Endothelial cell of hepatic sinusoid (primary cell): Measurements from ENCODE around the gene COX6B2.

Source experiments
- in situ Hi-C: cut with HindIII; loops from 2 replicates; pipeline ENCODE4 v1.10.0; 2017; ENCODE audit warnings: low sequenced_read_pairs

The COX6B2 gene

DNA sequence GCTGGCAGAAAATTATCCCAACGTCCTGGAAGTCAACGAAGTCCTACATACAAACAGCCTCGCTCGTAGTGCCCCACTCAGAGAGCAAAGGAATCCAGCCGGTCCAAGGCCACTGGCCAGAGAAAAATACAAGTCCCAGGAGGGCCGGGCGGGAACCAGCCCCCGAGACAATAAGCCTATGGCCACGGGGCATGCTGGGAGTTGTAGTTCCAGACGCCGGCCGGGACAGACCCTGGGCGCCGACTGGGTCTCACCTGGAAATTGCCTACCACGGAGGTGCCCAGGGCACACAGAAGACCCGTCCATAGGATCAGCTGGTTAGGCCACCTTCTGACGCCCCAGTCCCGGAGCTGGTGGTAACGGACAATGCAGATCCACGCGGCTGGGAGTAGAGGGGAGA is 34.7 kb downstream of the COX6B2 start:
- in situ Hi-C loops, result no loop called here

GRCh38 chr19:55316646-55317045 is 37.9 kb downstream of the COX6B2 start:
- in situ Hi-C loops, result no loop called here

GRCh38 chr19:55315956-55316525 is 38.5 kb downstream of the COX6B2 start:
- in situ Hi-C loops, result no loop called here

DNA sequence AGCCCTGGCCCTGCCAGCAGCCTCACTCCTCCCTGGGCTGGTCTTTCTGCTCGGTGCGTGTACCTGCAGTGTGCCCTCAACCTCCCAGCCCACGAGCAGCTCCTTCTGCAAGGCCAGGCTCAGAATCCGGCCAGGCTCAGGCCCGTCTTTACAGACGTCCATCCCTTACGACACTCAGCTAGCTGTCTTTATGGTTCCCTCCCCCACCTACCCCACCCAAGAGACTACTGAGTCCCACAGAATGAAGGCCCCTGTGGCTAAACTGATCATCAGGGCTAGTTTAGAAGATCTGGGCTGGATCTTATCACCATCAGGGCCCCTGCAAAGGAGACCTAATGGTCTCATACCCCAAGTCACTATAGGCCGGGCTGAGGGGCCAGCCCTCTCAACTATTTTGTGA is 40.1 kb downstream of the COX6B2 start:
- in situ Hi-C loops, result no loop called here

DNA sequence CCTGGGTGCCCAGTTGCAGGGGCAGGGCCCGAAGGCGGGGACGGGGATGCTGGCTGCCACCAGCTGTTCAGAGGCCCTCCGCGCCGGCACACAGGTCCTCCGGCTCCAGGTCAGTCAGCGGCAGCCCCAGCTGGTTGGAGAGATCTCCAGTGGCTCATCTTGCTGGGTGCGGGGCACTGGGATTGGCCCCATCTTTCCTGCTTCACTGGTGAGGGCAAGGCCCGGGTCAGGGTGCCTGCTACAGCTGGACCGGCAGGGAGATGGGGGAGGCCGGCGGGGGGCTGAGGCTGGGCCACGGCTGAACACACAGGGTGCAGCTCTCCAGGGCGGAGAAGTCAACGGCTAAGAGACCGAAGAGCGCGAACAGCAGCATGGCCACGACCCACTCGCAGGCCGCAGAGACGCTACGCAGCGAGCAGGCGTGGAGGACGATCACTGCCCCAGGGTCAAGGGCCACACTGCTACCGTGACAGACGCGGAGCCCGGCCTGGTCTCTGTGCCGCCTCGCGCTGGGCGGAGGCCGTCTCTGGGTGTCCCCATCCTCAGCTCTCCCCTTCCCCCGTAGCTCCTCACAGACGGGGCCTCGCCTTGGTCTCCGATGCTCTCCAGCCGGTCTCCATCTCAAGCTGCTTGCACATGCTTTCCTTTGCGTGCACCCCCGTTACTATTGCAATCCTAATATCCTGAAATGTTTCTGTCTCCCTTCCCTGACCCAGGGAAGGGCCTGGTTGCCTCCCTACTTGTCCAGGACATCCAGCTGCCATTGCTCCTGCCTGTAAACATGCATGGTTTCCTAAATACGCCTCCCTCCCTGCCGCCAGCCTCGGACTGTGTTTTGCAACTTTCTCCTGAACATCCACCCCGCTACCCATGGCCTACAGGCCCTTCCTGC is 41.7 kb downstream of the COX6B2 start:
- in situ Hi-C loops, result no loop called here

GRCh38 chr19:55311797-55312196 is 42.7 kb downstream of the COX6B2 start:
- in situ Hi-C loops, result no loop called here

DNA sequence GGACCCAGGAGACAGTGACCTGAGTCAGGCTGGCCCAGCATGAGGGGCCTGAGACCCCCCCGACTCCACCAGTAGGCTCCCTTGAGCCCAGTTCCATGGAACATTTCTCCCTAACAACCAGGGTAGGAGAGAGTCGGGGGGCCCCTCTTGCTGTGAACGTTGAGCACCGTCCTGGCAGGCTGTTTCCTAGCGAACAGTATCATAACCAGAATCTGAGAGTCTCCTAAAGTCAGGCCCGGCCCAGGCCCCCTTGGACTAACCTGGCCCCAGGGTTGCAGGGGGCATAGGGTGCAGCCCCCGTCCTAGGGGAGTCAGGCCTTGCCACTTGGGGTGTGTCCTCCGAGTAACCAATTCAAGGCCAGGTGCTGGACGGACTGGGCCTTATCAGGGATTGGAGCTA is 43.1 kb downstream of the COX6B2 start:
- in situ Hi-C loops, result no loop called here

DNA sequence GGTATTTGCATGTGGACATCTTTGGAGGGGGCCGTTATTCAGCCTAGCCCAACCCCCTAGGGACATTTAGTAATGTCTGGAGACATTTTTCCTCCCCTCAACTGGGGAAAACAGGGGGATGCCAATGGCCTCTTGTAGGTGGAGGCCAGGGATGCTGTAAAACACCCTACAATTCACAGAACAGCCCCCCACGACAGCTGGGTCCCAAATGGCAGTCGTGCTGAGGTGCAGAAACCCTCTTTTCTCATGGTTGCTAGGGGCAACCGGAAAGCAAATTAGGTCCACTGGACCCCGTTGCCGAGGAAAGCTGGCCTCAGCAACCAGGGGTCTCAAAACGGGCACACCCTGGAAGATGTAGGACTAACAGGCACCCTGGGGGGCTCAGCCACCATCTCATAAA is 44.0 kb downstream of the COX6B2 start:
- in situ Hi-C loops, result no loop called here

- in situ Hi-C loops, result no loop called here
Measured at GRCh38 chr19:55309448-55309847, 45.1 kb downstream of the COX6B2 start.

DNA sequence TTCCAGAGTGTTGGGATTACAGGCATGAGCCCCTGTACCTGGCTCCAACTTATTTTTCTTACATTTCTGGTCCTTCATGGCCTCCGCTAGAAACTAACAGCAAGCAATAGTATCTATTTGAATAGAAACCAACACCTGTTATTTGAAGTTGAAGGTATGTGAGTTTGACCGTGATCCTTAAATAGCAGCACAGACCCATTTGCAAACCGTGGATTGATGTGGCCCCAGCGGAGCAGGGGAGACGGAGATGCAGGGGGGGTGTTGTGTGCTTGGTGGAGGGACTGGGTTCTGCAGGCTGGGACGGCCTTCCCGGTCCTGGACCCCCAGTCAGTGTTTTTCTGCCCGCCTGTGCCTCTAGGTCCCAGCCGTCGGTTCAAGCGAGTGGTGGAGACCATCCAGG is 46.2 kb downstream of the COX6B2 start:
- in situ Hi-C loops, result no loop called here

DNA sequence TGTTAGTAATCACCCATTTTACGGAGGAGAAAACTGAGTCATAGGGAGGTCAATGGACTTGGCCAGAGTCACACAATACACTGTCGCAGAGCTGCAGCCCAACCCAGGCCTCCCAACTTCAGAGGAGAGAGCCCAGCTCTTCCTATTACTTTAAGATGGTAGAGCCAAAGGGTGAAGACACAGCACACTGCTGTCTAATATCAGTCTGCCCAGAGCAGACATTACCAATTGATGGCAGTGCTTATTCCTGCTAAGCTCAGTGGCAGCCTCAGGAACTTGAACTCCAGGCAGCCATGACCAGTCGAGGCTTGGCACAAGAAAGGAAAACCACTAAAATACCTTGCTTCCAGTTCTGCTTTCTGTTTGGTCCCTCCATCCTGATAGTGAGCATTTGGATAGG is 47.8 kb downstream of the COX6B2 start:
- in situ Hi-C loops, result no loop called here

DNA sequence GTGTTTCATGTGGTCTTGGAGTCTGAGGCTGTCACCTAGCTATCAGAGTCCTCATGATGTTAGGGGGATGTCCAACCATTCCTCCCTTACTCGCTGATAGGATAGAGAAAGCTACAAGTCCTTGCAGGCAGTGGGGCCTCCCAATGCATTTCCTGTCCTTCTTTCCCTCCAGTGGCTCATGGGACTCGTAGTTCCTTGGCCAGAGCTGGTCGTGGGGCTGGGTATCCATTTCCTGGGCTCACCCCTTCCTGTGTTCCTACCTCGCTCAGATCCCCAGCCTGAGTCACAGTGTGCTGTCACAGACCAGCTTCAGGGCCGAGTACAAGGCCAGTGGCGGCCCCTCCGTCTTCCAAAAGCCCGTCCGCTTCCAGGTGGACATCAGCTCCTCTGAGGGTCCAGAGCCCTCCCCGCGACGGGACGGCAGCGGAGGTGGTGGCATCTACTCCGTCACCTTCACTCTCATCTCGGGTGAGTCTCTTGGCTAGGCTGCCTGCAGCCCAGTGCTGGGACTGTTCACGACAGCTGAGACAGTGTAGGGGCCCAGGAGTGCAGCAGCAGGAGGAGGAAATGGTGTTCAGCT is 48.4 kb downstream of the COX6B2 start:
- in situ Hi-C loops, result no loop called here

GRCh38 chr19:55305491-55305890 is 49.0 kb downstream of the COX6B2 start:
- in situ Hi-C loops, result no loop called here

DNA sequence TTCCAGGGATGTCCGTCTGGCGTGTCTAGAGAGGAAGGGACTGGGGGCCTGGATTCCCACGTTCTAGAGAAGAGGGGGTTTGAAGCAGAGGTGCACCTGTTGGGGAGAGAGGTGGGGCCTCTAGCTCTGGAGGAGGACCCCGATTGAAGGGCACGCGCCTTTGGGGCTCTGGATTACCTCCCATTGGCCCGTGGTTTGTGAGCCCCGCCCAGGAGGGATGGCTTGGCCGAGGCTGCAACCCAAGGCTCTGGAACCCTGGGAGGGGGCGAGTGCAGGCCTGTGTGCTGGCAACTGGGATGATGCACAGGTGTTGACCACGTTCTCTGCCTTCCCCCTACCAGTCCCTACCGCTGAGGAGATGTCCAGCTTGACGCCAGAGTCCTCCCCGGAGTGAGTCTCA is 49.5 kb downstream of the COX6B2 start:
- in situ Hi-C loops, result no loop called here

GRCh38 chr19:55304279-55304978 is 50.1 kb downstream of the COX6B2 start:
- in situ Hi-C loops, result no loop called here

DNA sequence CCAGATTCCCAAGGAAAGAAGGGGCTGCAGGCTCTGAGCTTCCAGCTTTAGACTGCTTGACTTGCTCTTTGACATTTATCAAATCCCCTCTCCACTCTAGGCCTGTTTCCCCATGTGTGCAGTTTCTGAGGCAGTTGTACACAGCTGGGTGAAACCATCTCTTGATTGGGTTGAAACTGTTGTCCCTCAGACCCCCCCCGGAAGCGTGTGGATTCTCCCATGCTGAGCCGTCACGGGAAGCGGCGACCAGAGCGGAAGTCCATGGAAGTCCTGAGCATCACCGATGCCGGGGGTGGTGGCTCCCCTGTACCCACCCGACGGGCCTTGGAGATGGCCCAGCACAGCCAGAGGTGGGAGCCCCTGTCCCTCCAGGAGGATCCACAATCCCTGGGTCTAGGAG is 51.0 kb downstream of the COX6B2 start:
- in situ Hi-C loops, result no loop called here

GRCh38 chr19:55302318-55302703 is 52.2 kb downstream of the COX6B2 start:
- in situ Hi-C loops, result no loop called here

DNA sequence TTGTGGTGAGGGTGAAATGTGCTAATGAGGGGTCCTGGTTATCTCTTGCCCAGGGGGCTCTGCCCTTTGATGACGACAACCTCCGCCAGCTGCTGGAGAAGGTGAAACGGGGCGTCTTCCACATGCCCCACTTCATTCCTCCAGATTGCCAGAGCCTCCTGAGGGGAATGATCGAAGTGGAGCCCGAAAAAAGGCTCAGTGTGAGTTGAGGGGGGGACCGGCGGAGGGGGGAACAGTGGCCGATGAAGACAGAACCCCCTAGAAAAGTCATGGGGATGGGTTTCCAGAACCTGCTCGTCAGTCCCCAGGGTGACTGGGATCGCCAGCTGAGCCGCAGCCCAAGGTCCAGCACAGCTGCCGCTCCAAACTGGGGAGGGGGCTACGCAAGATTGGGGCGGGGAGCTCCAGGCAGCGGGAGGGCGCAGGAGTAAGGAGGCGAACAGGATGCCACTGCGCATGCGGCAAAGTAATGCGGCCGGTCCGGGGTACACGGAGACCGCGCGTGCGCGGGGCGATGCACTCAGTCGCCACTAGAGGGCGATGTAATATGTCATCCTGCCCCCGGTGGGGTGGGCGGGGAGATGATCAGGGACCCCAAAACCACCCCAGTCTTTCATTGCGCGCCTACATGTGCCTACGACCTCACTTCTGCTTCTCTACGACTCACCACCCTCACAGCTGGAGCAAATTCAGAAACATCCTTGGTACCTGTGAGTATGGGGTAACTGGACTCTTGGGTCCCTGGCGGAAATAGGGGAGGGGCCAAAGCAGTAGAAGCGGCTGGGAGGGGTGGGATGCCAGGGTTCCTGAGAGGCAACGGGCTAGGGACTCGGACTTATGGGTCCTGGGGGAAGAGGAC is 52.8 kb downstream of the COX6B2 start:
- in situ Hi-C loops, result no loop called here

GRCh38 chr19:55300886-55301458 is 53.5 kb downstream of the COX6B2 start:
- in situ Hi-C loops, result no loop called here

- in situ Hi-C loops, result loop anchor here (5.0 to 10.0 kb wide), 5 partner anchors 52 to 128 kb away; partner anchors contain the start of gene COX6B2
Measured at GRCh38 chr19:55299991-55300390, 54.5 kb downstream of the COX6B2 start.
